GM04504 (cell line): ENCODE measurements around the gene EYA2.

Experiments used
- DNase-seq: peaks from one replicate; pipeline ENCODE4 v3.0.0-alpha.2; 2012; ENCODE audit warnings: low read depth

Gene EYA2

DNA sequence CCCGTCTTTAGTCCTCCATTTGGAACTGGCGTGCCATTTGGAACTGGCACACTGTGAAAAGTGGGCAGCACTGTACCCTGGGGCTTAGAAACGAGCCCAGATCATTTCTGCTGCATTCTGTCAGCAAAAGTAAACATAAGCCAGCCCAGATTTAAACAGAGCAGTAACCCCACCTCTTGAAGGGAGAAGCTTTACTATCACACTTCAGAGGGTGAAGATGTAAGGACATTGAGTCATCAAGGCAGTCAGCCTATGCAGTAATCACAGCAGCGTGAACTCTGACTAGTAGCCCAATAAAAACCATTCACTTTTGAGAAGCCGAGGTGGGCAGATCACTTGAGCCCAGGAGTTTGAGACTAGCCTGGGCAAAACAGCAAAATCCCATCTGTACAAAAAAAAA is 216.9 kb downstream of the EYA2 start:
- DNase-seq, result no peak

DNA sequence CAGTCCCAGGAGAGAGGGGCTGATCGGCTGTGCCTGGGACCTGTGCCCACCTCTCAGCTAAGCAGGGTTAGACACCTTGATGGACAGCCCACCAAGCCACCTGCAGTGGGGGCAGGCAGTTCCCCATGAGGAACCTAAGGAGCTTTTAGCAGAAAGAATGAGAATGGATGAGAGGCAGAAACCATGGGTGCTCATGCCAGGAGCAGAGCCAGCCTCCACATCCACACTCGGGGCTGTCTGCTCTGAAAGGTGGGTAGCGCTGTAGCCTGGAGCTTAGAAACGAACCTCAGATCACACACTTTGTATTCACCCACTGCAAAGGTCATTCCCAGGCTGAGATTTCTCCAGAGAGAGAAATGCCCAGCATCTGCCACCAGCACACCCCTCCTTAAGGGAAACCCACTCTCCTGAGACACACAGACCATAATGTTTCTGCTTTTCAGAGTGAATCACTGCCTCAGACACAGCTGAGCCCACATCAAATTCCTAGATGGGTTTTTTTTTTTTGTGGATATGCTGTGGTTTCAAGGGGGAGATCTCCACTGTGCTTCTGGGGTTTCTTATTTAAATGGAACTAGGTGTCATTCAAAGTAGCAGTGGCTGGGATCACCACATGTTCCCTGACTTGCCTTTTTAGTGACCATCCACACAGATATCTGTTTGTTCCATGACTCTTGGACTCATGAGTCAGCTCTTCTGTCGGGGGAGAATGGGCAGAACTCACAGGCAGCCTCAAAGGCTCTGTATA is 218.9 kb downstream of the EYA2 start:
- no peak for DNase-seq

DNA sequence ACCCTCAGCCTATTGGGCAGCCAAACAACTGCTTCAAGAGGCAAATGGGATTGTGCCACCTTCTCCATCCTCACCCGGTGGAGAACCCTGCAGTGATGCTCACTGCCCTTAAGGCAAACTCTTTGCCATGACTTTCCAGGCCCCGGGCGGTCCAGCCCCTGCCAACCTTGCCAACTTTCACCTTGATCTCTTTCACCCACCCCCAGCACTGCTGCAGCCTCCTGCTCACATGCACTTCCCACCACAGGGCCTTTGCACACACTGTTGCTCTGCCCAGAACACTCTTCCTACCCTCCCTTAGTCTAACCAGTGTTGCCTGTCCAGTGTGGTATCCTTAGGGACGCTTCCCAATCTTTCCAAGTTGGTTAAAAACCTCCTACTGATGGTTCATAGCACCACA is 221.1 kb downstream of the EYA2 start:
- DNase-seq, result no peak

DNA sequence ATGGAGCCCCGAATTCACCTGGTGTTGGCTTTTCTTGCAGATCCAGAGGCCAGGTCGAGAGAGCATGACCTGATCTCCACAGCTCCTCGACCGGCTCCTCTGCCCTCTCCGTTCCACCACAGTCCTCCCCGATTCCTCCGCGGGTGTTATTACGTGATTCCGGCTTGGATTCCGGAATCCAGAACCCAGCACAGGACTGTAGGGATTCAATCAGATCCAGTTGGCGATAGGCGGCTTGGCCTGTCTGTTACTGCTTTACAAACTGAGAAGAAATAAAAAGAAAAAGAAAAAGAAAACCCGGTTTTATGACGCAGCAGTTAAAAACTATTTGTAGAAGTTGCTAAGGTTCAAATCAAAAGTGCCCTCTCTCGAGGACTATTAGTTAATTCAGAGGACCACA is 222.7 kb downstream of the EYA2 start:
- DNase-seq, result no peak

DNA sequence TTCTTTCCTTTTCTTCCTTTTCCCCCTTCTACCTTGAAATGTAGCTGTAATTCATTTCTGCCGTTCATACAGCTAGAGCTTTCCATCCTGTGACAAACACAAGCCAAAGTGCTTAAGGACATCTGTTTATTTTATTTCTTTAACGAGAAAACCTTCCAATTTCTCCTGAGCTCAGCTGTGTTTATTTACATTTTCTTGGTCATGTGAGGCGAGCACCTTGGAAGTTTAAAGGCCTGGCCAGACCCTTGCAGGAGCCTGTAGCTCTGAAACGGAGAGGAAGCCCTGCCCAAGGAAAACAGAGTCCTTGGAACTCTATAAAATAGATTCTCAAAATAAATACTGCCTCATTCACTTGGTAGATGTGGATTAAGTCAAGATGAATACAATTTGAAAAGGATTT is 223.1 kb downstream of the EYA2 start:
- DNase-seq, result no peak

DNA sequence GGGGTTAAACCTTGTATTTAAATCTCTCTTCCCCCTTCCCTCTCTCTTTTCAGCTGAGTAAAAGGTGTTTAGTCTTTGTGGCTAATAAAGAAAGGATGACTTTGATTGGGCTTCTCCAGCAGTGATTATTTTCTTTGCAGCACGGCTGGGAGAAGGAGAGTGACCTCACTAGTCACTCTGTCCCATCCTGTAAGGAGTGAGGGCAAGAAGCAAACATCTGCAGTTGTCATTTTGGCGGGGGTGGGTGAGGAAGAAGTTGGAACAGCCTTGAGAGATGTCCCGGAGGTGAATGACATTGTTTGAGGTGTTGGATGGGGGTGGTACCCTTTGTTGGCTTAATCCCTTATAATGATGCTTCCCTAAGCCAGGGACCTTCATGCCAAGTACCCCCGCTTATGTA is 223.6 kb downstream of the EYA2 start:
- no peak for DNase-seq

DNA sequence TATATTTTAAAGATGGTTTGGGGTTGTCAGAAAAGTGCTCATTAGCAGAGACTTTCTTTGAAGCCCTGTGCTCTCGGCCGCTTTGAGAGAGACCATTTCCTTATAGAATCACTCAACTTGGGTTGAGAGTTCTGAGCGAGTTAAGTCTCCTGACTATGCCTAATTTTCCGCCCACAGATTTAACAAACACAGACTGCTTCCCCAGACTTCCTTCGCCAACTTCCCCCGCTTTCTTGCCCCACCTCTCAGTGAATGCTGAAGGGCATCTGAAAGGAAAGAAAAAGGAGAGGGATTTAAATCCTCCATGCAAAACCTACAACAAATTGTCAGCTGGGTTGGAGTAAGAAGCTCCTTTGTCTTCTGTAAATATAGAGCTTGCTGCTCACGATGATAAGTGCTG is 224.0 kb downstream of the EYA2 start:
- no peak for DNase-seq

DNA sequence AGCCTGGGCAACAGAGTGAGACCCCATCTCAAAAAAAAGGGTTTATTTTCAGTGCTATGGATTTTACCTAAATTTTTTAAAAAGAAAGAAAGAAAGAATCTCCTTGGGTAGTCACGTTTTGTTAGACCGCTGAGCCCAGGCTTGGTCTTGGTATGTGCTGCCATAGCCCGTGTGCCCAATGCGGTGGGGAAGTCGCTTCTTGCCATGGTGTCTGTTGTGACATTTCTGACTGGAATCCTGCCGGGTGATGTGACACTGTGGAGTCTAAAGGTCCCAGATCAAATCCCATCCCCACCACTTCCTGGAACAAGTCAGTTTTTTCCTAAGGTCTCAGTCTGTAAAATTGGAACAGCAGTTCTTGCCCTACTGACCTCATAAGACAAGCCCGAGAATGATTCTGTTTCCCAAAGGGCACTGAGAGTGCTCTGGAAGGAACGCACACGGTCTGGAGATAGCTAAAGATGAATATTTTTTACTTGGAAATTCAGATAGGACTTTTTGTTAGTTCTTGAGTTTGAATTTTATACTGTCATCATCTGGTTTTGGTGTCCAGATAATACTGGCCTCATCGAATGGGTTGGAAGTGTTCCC is 225.8 kb downstream of the EYA2 start:
- DNase-seq, result no peak

DNA sequence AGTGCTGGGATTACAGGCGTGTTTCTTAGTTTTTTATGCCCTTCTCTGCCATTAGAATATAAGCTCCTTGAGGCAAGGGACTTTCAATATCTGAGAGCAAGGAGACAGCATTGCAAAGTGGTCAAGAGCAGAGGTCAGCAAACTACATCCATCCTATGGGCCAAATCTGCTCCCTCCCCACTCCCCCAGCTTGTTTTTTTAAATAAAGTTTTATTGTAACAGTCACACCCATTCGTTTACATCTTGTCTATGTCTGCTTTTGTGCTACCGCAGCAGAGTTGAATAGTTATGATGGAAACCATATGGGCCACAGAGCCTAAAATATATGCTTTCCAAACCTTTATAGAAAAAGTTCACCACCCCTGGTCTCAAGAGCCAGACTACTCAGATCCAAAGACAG is 227.9 kb downstream of the EYA2 start:
- DNase-seq, result no peak

DNA sequence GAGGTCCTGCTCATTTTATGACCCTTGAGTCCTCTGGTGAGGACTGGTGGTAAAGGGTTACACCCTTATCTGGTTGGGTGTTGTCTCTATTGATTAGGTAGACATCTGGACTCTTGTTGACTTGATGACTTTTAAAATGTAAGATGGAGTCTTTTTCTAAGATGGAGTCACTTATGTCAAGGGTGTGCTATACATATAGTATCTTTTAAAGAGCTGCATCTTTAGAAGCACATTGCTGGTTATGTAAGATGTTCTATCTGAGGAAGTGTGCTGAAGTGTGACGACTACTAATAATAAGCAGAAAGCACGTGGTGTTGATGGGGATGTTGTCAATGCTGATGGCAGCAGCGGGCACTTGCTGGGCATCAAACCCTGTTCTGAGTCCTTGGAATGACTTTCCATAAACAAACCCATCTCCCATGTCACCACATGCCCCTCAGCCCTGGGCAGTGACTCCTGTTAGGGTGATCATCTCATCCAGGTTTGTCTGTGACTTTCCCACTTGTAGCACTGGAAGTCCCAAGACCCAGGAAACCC is 229.6 kb downstream of the EYA2 start:
- DNase-seq, result no peak

DNA sequence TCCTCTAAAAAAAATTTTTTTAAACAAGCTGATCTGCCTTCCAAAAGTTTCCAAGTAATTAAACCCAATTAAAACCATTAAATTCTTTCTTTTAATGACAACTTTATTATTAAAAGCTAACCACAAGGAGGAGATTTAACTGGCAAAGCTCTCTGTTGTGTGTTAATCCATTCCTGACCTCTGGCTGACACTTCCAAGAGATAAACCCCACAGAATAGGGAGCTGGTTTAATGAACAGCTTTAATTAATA is 230.8 kb downstream of the EYA2 start:
- DNase-seq, result peak; percentile 24

DNA sequence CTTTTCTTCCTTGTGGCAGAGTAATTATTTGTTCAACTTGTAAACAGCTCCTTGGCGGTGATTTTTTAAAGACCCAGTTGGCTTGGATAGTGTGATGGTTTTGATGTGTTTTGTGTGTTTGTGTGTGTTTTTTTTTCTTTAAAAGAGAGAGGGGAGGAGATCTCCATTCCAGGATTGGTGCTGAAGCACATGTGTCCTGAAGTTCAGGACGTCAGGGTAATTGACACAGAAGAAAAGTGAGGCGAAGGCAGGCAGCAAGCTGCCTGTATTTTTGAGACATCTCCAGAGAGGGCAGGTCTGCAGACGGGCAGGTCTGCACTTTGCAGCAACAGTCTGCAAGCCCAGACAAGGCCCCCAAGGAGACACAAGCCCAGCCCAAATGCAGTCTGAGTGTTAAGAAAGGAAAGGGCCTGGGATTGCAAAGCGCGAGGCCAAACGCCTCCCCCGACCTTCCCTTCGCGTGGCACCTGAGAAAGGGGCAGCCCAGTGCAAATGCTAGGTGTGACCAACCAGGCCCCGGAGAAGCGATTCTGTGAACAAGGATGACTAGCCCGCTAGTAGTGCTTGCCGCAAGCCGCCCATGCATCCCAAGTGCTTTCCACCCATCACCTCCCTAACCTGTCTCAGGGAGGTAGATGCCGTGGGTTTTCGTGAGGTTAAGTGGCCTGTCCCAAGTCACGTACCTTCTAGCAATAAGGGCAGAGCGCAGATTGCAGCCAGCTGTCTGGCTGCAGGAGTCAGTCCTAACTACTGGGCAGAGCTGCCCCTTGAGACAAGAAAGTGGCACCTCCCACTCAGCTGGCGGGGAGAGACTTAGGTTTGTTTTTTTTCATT is 231.3 kb downstream of the EYA2 start:
- no peak for DNase-seq

DNA sequence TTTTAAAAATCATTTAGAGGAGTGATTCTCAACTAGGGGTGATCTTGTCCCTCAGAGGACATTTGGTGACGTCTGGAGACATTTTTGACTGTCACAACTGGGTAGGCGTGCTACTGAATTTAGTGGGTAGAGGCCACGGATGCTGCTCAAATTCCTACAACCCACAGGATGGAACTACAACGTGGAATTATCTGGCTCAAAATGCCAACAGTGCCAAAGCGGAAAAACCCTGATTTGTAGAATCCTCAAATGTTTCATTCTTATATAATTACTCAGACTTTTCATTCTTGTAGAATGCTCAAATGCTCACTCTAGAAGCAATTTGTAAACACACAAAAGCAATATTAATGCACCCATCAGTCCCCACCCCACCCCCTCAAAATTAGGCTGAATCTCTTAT is 232.1 kb downstream of the EYA2 start:
- peak; percentile 28 for DNase-seq

DNA sequence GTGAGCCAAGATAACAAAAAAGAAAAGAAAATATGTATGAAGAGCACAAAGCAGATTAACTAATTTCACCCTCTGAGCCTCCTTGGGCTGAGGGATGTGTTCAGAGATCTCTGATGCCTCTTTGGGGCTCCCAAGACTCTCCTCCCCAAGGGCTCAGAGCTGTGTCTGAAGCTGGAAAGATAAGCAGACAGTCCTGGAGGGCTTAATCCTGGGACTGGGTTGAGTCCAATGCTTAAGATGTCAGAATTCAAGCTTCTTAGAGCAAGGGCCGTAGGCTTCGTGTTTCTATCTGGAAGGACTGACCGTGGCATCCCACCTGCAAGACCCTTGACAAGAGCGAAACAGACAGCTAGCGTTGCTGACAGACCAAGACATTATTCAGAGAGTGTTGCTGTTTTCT is 232.9 kb downstream of the EYA2 start:
- no peak for DNase-seq

DNA sequence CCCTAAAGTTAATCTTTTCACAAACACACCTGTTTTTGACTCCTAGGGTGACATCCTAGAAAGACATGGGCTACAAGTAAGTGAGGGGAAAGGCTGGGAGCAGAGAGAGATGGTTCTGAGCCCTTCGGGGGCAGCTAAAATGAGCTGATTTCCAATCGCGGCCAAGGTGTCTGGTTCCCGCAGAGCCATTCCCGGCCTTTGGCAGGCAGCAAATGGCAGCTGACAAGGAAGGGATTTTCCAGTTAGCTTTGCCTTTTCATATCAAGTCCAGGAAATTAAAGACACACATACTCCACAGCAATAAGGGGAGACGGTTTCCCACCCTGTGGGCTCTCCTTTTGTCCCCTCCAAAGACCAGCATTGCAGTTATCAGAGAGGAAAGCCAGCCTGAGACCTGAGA is 233.4 kb downstream of the EYA2 start:
- DNase-seq, result no peak

DNA sequence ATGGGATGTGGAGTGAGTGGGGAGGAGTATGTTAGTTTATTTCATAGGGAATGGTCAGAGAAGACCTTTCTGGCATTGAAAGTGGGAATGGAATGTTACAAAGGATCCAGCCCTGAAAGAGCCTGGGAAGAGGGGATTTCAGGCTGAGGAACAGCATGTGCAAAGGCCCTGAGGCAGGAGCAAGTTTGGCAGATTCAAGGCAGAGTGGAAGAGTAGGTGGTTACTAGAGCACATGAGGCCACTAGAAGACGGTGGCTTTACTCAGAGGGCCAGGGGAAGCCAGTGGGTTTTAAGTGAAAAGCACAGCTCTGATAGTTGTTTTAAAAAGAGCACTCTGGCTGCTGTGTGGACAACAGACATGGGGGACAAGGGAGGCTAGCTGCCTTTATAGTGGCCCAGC is 234.7 kb downstream of the EYA2 start:
- DNase-seq, result no peak

DNA sequence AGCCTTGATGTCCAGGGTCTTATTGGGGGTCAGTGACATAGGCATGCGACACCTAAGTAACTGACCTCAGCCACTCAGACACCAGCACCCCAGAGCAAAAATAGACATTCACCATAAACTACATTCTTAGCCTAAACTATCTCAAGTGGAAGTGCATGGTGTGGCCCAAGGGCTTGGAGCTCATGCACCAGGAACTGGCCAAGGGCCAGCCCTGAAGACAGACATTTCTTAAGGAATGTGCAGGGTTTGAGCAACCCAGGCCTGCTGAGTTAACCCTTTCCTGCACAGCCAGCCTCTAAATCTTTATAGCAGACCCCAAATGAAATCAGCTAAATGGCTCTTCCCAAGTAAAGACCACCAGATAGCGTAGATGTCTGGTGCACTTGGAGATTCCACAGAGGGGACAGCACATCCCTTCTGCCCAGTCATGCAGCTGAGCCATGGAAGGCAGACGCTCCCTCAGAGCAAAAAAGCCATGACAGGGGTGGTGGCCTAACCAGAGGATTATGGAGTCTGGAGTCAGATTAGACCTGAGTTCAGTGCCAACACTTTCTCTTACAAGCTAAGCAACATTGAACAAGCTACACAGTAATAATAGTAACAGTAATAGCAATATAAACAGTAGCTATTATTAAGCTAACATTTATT is 239.3 kb downstream of the EYA2 start:
- peak; percentile 51 for DNase-seq

DNA sequence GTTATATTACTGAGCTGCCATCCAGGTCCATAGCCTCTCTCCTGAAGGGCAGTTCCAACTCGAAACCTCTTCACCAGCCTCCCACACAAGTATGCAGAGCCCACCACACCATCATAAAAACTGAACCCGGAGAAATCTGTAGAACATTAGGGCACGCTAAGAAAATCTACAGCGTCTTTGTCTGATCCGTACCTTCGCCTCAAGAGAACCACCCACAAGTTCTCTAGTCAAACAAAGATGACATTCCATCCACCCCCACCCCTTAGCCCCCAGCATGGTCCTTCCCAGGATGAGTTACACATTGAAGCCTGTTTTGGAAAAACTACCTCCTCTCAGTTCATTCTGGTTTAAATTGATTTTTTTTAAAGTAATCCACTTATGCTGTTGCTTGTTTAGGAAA is 242.1 kb downstream of the EYA2 start:
- DNase-seq, result no peak

DNA sequence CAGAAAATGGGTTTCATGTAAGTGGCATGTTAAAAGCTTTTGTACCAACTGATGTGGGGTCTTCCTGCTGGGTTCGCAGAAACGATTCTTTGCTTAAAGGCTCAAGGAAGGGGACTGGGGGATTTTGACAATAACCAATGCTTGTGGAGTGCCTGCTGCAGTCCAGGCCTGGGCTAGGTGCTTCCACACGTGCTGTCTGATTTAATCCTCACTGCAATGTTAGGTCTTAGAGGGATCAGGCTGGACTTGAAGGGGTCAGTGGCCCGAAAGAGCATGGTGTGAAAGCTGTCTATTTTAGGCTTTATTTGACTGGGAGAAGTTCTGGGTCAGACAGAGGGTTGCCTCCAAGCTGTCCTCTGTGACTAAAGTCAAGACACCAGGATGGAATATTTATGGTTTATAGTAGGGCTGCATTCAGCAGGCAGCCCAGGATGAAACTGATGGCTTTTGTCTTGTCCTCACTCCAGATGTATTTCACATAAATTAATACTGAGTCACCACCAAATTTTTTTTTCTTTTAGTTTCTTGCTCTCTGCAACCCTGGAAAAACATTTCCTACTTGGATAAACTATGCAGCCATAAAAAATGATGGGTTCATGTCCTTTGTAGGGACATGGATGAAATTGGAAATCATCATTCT is 242.7 kb downstream of the EYA2 start:
- DNase-seq, result peak; percentile 45

DNA sequence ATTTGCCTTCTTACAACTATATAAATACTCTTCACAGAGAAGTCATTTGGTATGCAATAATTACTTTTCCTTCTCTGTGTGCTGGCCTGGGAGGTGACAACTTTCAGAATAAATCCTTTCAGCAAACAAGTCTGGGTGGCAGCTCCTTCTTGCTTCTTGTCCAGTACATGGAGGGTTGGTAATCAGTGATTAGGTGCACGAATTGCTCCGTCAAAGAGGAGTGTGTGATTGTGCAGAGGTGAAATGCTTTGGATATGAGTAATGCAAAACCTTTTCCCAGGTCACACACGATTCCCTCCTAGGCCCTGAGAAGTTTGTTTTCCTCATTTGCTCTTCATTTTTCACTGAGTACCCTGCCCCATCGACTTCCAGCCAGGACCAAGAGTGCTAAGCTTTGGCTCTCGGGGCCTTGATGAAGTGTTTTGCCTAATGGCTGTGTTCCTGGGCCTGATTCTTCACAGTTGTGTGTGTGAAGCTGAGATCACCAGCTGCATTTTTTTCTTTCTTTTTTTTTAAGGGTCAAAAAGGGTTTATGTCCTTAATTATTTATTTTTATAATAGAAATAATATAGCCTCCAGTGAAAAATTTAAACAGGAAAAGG is 245.4 kb downstream of the EYA2 start:
- no peak for DNase-seq

DNA sequence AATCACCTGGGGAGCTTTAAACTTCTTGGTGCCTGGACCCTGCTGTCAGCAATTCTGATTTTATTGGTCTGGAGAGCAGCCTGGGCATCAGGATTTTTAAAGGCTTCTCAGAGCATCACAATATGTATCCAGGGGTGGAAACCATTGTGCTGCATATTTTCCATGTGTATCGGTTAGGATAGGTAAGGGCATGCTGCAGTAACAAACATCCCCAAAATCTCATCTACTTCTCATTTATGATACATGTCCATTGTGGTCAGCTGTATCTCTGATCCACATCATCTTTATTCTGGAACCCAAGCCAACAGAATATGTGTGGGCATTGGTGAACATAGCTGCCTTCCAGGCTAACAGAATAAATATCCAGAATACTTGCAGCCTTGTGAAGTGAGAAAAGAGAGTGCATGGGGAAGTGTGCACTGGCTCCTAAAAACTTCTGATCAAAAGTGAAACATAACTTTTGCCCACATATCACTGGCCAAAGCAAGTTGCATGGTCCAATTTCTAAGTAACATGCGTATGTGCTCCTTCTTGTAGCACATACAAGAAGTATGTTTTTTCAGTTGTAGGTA is 246.8 kb downstream of the EYA2 start:
- DNase-seq, result no peak
